ENCODE measurements around the gene VPS26C.

DNA sequence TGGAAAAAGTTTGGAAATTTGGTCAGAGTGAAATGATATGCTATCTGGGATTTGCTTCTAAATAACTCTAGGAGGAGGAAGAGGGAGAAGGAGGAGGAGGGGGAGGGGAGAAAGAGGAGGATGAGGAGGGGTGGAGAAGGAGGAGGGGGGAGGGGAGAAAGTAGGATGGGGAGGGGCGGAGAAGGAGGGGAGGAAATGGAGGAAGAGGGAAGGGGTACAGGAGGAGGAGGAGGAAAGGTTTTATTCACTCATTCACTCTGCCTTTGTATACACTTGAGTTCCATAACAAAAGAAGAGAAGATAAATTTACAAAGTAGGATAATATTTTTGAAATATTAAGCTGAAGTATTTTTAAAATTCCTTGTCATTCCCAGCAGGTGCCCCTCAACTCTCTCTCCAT is 6.3 kb upstream of the VPS26C start:
- TF ChIP-seq, protein P1, sequence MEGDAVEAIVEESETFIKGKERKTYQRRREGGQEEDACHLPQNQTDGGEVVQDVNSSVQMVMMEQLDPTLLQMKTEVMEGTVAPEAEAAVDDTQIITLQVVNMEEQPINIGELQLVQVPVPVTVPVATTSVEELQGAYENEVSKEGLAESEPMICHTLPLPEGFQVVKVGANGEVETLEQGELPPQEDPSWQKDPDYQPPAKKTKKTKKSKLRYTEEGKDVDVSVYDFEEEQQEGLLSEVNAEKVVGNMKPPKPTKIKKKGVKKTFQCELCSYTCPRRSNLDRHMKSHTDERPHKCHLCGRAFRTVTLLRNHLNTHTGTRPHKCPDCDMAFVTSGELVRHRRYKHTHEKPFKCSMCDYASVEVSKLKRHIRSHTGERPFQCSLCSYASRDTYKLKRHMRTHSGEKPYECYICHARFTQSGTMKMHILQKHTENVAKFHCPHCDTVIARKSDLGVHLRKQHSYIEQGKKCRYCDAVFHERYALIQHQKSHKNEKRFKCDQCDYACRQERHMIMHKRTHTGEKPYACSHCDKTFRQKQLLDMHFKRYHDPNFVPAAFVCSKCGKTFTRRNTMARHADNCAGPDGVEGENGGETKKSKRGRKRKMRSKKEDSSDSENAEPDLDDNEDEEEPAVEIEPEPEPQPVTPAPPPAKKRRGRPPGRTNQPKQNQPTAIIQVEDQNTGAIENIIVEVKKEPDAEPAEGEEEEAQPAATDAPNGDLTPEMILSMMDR (IDR thresholded peaks at IDR 0.05; ENCODE audit: low read depth, low read length, poor library complexity, severe bottlenecking), result no peak
- no peak for TF ChIP-seq EZH2phosphoT487 (IDR thresholded peaks at IDR 0.05; ENCODE audit: borderline replicate concordance, low read length)
